ENCODE data around the gene KCNJ12. TPM values are rescaled to one million over a fixed set of nuclear protein-coding genes. Genes with fewer than 3 reads are reported as not detected.

KCNJ12 gene
- total RNA-seq, 1 experiment from 2014 or later = 5.2 TPM

DNA sequence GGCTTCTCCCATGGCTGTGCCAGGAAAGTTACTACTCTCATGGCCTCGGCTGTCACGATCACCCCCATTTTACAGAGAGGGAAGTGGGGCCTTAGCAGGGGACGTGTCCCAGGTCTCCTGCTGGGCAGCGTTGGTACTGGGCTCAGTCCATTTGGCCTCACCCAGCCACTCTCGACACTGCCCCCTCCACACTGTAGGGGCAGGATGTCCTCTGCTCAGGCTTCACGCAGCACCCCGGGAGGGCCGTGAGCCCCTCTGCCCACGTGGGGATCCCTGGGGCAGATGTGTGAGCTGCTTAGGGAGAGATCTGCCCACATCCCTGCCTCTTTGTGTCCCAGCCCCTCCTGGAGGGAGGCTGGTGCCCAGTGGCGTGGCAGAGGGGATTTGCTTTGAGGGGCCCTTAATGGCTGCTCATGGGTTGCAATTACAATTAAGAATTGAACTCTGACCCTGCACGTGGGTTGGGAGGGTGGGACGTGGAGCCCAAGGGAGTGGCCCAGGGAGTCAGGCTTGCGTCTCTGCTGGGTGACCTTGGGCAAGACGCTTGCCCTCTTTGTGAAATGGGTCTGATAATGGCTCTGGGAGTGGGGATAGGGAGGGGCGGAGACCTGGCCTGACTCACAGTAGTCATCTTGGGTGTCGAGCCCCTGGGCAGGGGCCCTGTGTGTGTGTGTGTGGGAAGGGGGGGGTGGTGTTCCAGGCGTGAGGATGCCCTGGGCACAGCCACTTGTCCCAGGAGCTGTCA is 2.3 kb upstream of the KCNJ12 start:
- Histone ChIP-seq H3K27me3 (no peaks in the 10 kb centered on the region), H3K36me3 (no peaks in the 10 kb centered on the region), H3K9me3 (no peaks in the 10 kb centered on the region), H3K4me3 (no peak overlapping the region)
- no peak for DNase-seq

DNA sequence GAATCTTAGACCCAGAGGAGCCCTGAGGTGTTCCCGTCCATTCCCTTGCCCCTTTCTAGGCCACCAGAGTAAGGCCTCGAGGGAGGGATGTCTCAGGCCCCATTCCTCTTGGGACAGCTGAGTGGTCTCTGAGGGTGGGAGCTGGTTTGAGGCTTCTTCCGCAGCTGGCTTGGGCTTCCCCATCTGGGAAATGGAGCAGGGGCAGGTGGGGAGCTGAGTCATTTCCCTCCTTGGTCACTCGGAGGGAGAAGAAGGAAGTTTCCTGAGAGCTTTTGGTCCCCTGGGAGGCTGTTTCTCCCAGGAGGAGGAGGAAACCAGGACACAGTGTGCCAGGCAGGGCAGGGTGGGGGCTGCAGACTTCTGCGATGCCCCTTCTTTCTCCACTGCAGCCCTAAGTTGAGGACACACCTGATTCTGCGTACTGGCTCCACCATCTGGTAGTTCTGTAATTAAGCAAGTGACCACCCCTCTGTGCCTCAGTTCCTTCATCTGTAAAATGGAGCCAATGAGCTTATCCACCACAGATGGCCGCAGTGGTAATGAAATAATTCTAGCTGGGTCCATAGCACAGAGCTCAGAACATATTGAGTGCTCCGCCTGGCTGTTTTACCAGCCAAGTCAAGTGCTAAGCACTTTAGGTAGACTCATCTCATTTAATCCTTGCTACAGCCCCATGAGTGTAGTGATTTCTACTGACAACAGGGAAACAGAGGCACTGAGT is 1.6 kb upstream of the KCNJ12 start:
- no peaks in the 10 kb centered on the region for H3K27me3 ChIP-seq
- DNase-seq = no peak
- no peaks in the 10 kb centered on the region for H3K36me3 ChIP-seq

DNA sequence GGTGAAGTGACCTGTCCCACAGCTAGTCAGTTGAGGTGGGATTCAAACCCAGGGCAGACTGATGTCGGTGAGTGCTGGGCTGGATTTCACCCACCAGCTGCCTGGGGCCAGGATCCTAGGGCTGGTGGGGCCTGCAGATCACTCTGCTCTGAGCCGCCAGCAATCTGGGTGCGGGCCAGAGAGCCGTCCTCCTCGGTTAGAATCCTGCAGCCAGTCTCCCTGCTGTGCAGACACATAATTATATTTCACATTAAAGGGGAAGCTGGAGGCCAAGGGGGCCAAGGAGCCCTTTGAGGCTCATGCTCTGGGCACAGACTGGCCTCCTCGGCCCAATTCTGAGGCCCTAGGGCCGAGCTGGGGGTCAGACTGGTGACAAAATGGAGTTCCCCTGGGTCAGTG is 996 bp upstream of the KCNJ12 start:
- no peak overlapping the region for H3K4me3 ChIP-seq
- no peaks in the 10 kb centered on the region for H3K36me3 ChIP-seq
- H3K27me3 ChIP-seq = no peaks in the 10 kb centered on the region
- no peaks in the 10 kb centered on the region for H3K9me3 ChIP-seq
- no peak for DNase-seq

More for the DNA sequence above, 1.6 kb upstream of the KCNJ12 start:
- H3K9me3 ChIP-seq = no peaks in the 10 kb centered on the region
- H3K4me3 ChIP-seq = no peak overlapping the region

DNA sequence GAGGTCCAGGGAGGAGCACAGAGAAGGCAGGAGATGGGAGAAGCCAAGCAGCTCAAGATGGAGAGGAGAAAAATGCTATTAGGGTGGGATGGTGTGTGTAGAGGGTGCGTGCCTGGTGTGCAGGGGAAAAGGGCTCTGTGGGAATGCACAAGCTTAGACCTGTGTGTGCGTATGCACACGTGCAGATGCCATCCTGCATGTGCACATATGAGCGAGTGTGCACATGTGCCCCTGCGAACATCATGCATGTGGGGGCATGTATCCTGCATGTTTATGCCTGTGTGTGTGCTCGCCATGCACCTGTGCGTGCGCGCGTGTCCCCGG is 438 bp upstream of the KCNJ12 start:
- H3K27me3 ChIP-seq = no peaks in the 10 kb centered on the region
- no peak for DNase-seq
- no peak overlapping the region for H3K4me3 ChIP-seq
- no peaks in the 10 kb centered on the region for H3K36me3 ChIP-seq
- no peaks in the 10 kb centered on the region for H3K9me3 ChIP-seq

DNA sequence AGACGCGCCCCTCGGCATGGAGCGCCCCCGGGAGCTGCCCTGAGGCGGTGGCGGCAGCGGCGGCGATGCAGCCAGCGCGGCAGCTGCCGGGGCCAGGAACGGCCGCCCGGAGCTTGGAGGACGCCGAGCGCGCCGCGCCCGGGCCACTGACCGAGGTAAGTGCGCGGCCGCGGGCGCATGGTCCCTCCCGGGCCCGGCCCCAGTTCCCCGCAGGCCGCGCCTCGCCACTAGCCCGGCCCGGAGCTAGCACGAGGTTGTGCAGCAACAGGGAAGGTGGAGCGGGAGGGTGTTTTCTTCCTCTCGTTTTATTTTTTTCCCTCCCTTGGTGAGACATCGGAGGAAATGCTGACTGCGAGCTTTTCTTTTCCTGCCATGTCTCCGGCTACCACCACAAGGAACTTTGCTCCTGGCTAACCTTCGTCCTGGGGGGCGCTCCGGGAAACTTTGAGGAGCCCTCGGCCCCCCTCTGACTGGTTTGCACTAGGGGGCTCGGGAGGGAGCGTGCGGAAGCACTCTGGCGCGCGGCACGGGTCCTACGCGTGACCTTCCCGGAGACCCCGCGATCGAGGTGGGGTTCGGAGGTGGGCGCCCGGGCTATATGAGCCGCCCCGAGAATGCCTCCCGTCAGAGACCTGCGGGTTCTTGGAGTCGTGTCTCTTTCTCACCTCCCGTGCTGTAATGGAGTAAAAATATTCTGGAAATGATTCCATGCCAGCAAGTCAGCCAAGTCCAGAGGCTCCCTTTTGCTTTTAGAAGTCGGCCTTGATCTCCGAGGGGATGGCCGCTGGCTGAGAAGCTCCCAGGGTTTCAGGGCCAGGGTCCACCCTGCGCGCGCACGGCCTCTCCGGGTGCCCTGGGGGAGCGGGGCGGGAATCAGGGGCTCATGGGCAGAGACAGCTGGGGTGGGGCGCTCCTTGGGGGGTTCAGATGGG is 868 bp downstream of the KCNJ12 start:
- Histone ChIP-seq H3K4me3 (peak overlapping the region; percentile 56), H3K27me3 (no peaks in the 10 kb centered on the region), H3K36me3 (no peaks in the 10 kb centered on the region), H3K9me3 (no peaks in the 10 kb centered on the region)
- DNase-seq = peak; percentile 40

DNA sequence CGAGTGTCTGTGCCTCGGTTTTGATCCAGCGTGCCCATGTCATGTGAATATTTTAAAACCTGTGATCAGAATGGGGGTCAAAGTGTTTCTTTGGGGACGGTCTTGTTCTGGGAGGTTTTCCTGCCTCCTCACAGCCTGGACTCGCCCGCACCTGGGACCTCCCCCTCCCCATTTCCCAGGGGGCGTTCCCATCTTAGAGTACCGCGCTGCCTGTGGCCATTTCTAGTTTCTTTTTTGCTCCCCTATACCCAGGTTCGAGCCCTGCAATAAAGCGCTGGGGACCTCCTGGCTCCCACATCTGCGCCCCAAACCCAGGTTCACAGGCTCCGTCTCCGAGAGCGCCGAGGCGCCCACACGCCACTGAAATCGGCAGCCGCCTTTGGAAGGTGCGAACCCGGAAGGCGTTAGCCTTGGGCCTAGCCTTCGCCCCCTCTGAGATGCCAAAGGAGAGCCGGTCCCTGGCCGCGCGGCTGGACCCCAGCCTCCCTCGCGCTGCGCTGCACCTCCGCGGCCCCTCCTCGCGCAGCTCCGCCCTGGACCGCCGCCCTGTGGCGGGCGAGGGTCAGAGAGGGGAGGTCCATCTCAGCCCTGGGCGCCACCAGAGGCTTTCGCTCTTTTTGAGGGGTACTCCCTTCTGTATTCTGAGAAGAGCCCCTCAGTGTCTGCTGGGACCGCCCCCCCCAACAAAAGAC is 1.7 kb downstream of the KCNJ12 start:
- no peak for DNase-seq
- H3K27me3 ChIP-seq = no peaks in the 10 kb centered on the region
- H3K4me3 ChIP-seq = peak overlapping the region; percentile 56
- no peaks in the 10 kb centered on the region for H3K9me3 ChIP-seq
- no peaks in the 10 kb centered on the region for H3K36me3 ChIP-seq

DNA sequence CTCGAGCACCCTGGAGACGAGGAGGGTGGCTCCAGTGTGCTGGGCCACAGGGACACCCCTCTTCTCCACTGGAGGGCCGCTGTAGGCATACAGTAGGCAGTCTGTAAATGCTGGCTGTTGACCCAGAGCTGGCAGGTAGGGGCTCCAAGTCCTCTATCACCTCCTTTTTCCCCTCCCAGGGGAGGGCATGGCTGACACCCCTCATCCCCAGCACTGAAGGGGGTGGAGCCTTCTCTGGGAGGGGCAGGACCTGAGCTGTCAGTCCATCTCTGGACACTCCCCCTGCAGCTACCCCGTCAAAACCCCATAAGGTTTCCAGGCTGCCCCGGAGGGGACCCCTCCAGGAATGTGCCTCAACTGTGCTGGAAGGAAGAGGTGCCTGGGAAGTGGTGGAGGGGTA is 2.4 kb downstream of the KCNJ12 start:
- no peaks in the 10 kb centered on the region for H3K27me3 ChIP-seq

DNA sequence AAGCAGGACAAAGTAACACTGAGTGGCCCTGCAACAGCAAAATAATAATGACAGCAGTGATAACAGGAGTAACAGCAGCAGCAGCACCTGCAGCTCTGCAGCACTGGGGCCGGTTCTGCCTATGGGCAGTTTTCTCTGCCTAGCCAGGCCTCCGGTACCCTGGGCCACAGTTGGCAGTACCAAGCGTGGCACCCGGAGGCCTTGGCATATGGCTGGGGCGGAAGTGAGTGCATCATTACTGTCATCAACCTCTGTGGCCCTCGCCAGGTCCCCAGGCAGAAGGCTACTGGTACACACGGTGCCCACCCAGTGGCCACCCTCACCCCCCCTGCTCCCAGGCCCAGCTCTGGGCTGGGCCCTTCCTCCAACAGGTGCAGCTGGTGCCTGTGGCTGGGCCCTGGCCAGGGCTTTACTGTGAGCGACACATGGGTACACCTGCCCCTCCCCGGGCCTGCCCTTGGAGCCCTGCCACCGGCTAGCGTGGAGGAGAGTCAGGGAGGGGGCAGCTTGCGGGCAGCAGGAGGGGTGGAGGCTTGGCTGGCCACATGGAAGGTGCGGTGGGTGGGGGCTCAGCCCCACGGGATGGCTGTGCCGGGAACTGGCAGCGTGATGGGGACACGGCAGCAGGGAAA is 3.0 kb downstream of the KCNJ12 start:
- no peak for DNase-seq
- H3K9me3 ChIP-seq = no peaks in the 10 kb centered on the region
- no peak overlapping the region for H3K4me3 ChIP-seq
- no peaks in the 10 kb centered on the region for H3K27me3 ChIP-seq
- H3K36me3 ChIP-seq = no peaks in the 10 kb centered on the region

More for the DNA sequence above, 2.4 kb downstream of the KCNJ12 start:
- Histone ChIP-seq H3K36me3 (no peaks in the 10 kb centered on the region), H3K4me3 (no peak overlapping the region), H3K9me3 (no peaks in the 10 kb centered on the region)
- no peak for DNase-seq

DNA sequence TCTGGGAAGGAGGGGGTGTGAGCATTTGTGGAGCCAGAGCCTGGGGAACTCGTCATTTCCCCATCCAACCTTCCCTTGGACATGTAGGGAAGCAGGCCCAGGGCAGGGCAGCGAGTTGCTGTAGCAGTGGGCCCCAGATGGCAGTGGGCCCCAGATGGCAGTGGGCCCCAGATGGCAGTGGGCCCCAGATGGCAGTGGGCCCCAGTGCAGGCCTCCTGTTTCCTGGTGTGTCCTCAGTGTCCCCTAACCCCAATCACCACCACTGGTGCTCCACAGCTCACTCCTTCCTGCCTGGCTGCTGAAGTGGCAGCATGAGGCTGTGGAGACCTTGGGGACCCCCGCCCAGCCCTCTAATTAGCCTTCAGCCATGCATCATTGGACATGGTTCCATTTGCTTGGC is 4.5 kb downstream of the KCNJ12 start:
- no peaks in the 10 kb centered on the region for H3K9me3 ChIP-seq
- H3K36me3 ChIP-seq = no peaks in the 10 kb centered on the region
- no peaks in the 10 kb centered on the region for H3K27me3 ChIP-seq
- H3K4me3 ChIP-seq = no peak overlapping the region
- DNase-seq = no peak

DNA sequence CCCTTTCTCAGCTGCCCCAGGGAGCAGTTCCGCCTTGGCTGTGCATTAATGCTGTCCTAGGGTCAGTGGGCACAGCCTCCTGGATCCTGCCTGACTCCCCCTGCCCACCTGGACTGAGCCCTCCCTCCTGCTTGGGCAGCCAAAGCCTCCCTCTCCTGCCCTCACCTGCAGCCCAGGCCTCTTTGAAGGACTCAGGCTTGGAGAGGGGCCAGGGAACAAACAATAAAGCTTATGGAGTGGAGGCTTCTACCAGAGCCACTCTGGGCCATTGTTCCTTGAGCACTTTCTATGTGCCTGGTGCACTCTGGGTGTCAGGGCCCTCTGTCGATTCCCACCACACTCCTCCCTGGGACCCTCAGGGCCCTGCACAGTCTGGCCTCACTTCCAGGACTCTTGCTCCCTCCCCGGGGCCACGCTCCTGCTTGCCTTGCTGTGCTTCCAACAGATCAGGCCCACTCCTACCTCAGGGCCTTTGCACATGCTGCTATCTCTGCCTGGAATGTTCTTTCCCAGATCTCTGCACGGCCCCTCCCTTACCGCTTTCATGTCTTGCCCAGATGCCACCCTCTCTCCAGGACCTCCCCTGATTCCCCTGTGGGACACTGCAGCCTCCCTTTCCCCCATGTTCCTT is 5.0 kb downstream of the KCNJ12 start:
- Histone ChIP-seq H3K4me3 (no peak overlapping the region), H3K9me3 (no peaks in the 10 kb centered on the region), H3K36me3 (no peaks in the 10 kb centered on the region), H3K27me3 (no peaks in the 10 kb centered on the region)
- no peak for DNase-seq

DNA sequence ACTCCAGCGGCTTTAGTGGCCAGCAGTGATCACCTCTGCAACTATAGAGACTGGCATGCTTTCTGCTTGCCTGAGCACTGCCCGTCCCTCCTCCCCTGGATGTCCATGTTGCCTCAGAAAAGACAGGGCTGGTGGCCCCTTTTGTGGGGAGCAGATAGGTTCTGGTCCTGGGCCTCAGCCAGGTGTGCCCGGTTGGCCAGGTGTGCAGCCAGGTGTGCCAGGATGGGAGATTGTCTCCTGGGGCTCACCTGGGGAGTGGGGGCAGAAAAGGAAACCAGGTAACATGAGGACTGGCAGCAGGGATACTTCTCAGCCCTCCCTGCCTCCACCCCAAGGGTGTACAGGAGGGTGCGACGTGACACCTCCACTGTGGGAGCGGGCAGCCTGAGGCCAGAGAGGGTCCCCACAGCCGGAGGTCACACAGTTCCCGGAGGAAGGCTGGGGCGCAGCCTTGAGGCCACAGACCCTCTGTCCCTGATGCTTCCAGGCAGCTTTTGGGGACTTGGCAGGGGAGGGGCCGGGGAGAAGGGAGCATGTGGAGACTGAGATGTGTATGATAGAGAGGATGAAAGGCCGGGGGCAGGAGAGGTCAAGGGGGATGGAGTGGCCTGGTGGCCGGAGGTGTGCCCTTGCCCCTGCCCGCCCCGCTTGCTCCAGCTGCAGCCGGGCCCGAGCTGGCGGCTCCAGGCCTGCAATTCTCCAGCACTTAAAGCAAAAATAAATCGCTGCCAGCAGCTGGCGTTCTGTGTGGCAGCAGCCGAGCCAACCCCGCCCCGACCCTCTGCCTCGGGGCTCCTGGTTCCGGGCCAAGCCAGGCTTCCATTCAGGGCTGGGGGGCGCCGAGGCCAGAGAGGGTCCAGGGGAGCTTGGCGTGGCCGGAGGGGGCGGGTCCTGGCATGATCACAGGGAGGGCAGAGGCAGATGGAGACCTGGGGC is 6.7 kb downstream of the KCNJ12 start:
- Histone ChIP-seq H3K9me3 (no peaks in the 10 kb centered on the region), H3K4me3 (no peak overlapping the region), H3K36me3 (no peaks in the 10 kb centered on the region), H3K27me3 (no peaks in the 10 kb centered on the region)
- no peak for DNase-seq

DNA sequence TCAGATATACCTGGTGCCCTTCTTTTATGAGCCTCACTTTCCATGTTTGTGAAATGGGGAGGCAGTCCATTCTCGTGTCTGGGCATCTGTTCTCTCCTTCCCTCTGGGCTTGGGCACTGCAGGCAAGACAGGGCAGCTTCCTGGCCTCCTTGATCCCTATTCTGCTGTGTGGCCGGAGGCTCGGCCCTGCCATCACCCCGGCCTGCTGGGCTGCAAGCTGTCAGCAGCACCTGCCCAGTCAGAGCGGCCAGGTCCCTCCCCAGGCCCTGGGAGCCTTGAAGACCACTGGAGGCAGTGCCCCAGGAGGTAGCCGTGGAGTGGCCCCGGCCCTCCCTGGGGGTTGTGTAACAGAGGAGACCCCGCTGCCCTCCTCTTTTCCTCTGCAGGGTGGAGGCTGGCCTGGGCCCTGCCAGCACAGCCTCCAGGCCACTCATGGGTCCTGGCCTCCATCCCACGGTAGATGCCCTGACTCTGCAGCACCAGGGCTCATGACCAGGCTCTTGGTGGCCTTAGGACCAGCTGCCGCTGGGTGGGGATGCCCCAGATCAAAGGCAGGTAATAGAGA is 9.2 kb downstream of the KCNJ12 start:
- no peaks in the 10 kb centered on the region for H3K36me3 ChIP-seq
- no peaks in the 10 kb centered on the region for H3K27me3 ChIP-seq
- DNase-seq = no peak
- H3K9me3 ChIP-seq = no peaks in the 10 kb centered on the region
- H3K4me3 ChIP-seq = no peak overlapping the region

DNA sequence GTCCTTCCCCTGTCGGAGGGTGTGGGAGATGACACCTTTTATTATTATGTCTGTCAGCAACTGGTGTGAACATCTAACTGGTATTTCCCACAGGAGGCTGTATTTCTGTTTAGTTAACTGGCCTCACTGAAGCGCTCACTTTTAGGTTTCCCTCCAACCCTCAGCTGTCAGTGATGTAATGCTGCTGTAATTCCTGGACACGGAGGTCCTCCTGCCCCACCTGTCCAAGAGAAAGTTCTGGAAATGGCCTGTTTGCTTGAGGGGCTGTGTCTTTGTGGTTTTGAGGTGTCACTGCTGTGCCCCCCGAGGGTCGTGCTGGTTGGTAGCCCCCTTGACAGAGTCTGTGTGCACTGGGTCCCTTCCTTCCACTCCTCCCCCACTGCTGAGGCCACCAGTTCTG is 11.5 kb downstream of the KCNJ12 start:
- no peaks in the 10 kb centered on the region for H3K36me3 ChIP-seq
- DNase-seq = no peak
- no peaks in the 10 kb centered on the region for H3K27me3 ChIP-seq
- no peaks in the 10 kb centered on the region for H3K9me3 ChIP-seq
- no peak overlapping the region for H3K4me3 ChIP-seq

DNA sequence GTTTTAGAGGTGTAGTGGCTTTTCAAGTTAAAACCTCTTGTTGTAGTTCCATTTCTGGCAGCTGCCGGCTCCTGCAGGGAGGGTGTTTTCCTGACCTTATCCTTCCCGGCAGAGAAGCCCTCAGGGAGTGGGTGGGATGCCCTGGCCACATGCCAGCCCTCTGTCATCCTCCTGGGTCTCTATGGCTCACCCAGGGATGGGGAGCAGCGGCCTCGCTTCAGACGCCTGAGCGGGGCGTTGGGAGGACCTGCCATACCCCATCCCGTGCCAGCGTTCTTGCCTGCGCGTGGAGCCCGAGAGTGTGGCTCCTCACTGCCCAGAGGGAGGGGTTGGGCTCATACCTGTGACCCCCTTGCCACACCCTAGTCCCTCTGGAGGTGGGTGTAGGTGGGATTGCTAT is 11.9 kb downstream of the KCNJ12 start:
- H3K27me3 ChIP-seq = no peaks in the 10 kb centered on the region

DNA sequence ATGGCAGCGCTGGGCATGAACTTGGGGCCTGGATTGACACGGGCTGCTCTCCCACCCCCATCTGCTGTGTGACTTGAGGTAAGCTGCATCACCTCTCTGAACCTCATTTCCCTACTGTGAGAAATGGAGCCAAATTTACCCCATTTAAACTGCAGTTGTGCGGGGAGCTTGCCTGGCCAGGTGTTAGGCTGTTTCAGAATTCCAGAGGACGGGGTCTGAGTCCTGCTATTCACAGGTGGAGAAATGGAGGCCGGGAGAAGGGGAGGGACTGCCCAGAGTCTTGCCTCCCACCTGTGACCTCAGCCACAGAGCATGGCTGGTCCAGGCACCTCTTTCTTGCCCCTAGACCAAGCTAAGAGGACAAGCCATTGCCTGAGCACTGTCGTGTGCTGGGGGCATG is 12.8 kb downstream of the KCNJ12 start:
- H3K9me3 ChIP-seq = no peaks in the 10 kb centered on the region

More for the DNA sequence above, 11.9 kb downstream of the KCNJ12 start:
- H3K4me3 ChIP-seq = no peak overlapping the region
- no peaks in the 10 kb centered on the region for H3K36me3 ChIP-seq
- no peak for DNase-seq
- no peaks in the 10 kb centered on the region for H3K9me3 ChIP-seq

More for the DNA sequence above, 12.8 kb downstream of the KCNJ12 start:
- no peak overlapping the region for H3K4me3 ChIP-seq
- DNase-seq = no peak
- no peaks in the 10 kb centered on the region for H3K36me3 ChIP-seq
- H3K27me3 ChIP-seq = no peaks in the 10 kb centered on the region

Measured in MG63 (cell line).